Measurements from ENCODE around the gene CNDP1. TPM values are rescaled to one million over a fixed set of nuclear protein-coding genes. Genes with fewer than 3 reads are reported as not detected.
"Not testable (repeated sequence)": the region's sequence is repeated elsewhere in the genome, so short reads cannot be mapped to it uniquely, and the experiment has no call there.

The CNDP1 gene
- total RNA-seq, 4 donors from 2014 or later, result 0.53 TPM; not detected in 3

DNA sequence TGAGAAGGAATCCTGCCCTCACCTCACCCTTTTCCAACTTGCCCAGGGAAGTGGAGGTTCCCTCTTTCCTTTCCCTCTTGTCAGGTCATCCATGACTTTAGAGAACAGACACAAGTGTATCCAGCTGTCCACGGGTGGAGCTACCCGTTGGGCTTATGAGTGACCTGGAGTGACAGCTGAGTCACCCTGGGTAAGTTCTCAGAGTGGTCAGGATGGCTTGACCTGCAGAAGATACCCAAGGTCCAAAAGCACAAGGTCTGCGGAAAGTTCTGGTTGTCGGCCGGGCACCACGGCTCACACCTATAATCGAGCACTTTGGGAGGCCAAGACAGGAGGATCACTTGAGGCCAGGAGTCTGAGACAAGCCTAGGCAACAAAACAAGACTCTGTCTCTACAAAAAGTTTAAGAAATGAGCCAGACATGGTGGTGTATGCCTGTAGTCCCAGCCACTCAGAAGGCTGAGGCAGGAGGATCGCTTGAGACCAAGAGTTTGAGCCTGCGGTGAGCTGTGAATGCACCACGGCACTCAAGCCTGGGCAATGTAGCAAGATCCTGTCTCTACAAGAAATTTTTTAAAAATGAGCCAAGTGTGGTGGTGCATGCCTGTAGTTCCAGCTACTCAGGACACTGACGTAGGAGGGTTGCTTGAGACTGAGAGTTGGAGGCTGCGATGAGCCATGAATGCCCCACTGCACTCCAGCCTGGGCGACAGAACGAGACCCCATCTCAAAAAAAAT lies 14.0 kb upstream of the CNDP1 start:
- Histone ChIP-seq H3K27ac (peak overlapping the region in 1 of 4 donors; percentile 30), H3K4me3 (no peak overlapping the region), H3K4me1 (peaks cover 0 to 44% (median 2%) of the 10 kb centered on the region in 4 donors), H3K36me3 (peaks cover 0 to 60% (median 4%) of the 10 kb centered on the region in 3 donors), H3K27me3 (no peaks in the 10 kb centered on the region), H3K9me3 (no peaks in the 10 kb centered on the region)
- no peak for TF ChIP-seq POLR2A (IDR thresholded peaks at IDR 0.05)
- TF ChIP-seq, protein P1, sequence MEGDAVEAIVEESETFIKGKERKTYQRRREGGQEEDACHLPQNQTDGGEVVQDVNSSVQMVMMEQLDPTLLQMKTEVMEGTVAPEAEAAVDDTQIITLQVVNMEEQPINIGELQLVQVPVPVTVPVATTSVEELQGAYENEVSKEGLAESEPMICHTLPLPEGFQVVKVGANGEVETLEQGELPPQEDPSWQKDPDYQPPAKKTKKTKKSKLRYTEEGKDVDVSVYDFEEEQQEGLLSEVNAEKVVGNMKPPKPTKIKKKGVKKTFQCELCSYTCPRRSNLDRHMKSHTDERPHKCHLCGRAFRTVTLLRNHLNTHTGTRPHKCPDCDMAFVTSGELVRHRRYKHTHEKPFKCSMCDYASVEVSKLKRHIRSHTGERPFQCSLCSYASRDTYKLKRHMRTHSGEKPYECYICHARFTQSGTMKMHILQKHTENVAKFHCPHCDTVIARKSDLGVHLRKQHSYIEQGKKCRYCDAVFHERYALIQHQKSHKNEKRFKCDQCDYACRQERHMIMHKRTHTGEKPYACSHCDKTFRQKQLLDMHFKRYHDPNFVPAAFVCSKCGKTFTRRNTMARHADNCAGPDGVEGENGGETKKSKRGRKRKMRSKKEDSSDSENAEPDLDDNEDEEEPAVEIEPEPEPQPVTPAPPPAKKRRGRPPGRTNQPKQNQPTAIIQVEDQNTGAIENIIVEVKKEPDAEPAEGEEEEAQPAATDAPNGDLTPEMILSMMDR (IDR thresholded peaks at IDR 0.05), result no peak
- DNase-seq, result peak in 1 of 3 donors; percentile 52

DNA sequence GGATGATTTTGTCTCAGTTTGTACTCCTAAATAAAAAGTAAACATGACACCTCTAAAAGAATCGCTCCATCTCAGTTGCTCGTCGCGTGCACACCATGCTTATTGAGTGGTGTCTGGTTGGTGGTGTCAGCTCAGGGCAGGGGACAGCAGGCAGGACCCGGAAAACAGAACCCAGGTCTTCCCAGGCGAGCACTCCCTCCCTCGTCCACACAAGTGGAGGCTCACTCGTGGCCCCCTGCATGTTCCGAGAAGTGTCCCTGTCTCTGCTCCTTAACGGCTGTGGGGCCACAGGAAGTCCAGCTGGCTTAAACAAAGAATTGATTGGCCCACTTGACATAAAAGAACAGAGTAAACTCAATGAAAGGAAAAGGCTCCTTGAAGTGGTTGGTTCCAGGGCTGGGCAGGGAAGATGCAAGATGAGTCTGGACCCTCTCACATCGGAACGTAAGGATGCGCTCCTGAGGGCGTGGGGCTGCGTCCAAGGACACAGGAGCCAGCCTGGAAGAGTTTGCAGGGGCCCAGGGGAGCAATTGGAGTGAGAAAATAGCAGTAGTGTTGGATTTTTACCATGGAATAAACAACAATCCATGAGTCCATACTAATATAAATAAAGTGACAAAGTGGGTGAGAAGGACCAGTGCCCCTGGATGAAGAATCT lies 13.1 kb upstream of the CNDP1 start:
- H3K36me3 ChIP-seq, result peaks cover 0 to 51% (median under 1%) of the 10 kb centered on the region in 3 donors
- no peak for DNase-seq
- H3K27ac ChIP-seq, result no peak overlapping the region
- no peak for TF ChIP-seq POLR2A (IDR thresholded peaks at IDR 0.05)
- TF ChIP-seq, protein P1 (IDR thresholded peaks at IDR 0.05), result no peak
- H3K27me3 ChIP-seq, result no peaks in the 10 kb centered on the region
- peaks cover 0 to 39% (median 2%) of the 10 kb centered on the region in 4 donors for H3K4me1 ChIP-seq
- no peak overlapping the region for H3K4me3 ChIP-seq
- H3K9me3 ChIP-seq, result no peaks in the 10 kb centered on the region

DNA sequence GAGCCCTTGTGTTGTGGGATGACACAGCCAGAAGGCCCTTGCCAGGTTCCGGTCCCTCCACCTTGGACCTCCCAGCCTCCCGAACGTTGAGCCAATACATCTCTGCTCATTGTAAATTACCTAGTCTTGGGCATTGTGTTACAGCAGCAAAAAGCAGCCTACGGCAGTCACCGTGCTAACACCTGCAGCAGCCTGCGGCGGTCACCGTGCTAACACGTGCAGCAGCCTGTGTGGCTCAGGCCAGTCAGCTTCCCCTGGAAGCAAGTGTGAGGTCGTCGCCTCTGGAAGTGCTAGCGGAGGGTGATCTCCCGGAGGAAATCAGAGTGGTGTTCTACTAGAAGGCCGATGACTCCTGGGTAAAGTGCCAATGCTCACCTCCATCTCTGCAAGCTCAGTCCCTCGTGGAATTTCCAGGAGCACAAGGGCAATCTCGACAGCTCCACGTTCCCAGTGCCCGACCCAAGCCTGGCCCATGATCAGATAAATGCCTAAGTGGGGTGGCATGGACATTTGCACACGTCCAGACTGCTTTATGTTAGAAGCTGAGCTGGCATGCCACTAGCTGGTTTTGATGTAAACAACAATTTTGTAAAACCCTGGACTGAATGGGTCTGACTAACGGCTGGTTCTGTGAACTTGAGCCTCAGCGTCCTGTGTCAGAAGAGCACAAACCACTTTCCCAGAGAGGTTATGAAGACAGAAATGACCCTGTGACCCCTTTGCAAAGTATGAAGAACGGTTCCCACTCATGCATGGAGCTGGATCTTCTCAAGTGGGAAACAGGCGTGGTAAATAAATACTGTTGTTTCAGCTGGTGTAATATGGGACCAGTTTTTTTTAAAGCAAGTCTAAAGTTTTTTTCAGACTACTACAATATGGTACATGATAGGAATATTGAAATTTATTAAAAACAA lies 11.4 kb upstream of the CNDP1 start:
- peaks cover 0 to 32% (median 2%) of the 10 kb centered on the region in 4 donors for H3K4me1 ChIP-seq
- H3K27ac ChIP-seq, result peak overlapping the region in 1 of 4 donors; percentile 77
- H3K4me3 ChIP-seq, result no peak overlapping the region
- H3K9me3 ChIP-seq, result no peaks in the 10 kb centered on the region
- TF ChIP-seq POLR2A (IDR thresholded peaks at IDR 0.05), result no peak
- DNase-seq, result peak in 1 of 3 donors; percentile 39
- H3K27me3 ChIP-seq, result no peaks in the 10 kb centered on the region
- H3K36me3 ChIP-seq, result peaks cover 0 to 36% (median 0%) of the 10 kb centered on the region in 3 donors

DNA sequence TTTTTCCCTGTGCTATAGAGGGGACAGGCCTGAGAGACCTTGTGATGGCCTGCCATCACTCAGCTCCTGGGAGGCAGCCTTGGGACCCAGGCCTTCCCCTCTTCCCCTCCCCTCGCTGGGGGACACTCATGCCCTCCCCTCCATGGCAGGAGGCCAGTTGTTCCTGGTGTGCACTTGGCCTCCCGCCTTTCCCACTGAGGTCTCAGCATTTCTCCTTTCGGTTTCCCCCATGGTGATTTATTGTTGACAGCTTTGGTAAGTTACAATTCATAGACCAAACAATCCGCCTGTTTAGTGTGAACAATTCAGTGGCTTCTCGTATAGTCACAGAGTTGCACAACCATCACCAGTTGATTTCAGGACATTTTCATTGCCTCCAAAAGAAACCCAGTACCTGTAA lies 10.2 kb upstream of the CNDP1 start:
- TF ChIP-seq POLR2A (IDR thresholded peaks at IDR 0.05), result peak in 1 of 2 donors; percentile 12
- TF ChIP-seq, protein P1 (IDR thresholded peaks at IDR 0.05), result no peak
- Histone ChIP-seq H3K27ac (peak overlapping the region in 3 of 4 donors; percentile 54 to 92 (median 77)), H3K4me3 (no peak overlapping the region), H3K36me3 (peaks cover 0 to 24% (median 0%) of the 10 kb centered on the region in 3 donors), H3K27me3 (no peaks in the 10 kb centered on the region), H3K9me3 (no peaks in the 10 kb centered on the region), H3K4me1 (peaks cover 0 to 32% (median 2%) of the 10 kb centered on the region in 4 donors)
- no peak for DNase-seq

DNA sequence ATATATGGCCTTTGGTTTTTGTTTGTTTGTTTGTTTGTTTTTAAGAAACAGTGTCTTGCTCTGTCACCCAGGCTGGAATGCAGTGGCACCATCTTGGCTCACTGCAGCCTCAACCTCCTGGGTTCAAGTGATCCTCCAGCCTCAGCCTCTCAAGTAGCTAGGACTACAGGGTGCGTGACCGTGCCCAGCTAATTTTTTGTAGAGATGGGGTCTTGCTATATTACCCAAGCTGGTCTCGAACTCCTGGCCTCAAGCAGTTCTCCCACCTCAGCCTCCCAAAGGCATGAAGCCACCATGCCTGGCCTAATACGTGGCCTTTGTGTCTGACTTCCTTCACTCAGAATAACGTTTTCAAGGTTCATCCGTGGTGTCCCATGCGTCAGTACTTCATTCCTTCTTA lies 9.4 kb upstream of the CNDP1 start:
- H3K27me3 ChIP-seq, result not testable (repeated sequence)

DNA sequence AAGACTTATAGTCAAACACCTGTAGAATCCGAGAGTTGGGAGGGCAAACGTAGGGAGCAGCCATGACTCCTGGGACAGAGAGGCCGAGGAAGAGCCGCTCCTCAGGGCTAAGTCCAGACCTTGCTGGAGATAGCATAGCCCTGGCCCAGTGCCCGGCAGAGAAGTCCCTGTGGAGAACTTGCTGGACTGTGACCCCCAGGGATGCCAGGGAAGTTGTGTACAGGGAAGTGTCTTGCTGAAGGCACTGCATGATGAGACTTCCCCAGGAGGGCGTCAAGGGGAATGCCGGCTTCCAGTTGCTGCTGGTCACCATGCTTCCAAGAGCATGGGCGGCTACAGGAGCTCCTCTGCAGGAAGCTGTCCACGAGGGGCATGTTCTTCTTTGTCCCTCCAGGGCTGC lies 8.6 kb upstream of the CNDP1 start:
- Histone ChIP-seq H3K27ac (peak overlapping the region in 3 of 4 donors; percentile 46 to 92 (median 77)), H3K36me3 (peaks cover 0 to 7% (median 0%) of the 10 kb centered on the region in 3 donors), H3K27me3 (no peaks in the 10 kb centered on the region), H3K9me3 (no peaks in the 10 kb centered on the region), H3K4me3 (no peak overlapping the region), H3K4me1 (peaks cover 0 to 32% (median 2%) of the 10 kb centered on the region in 4 donors)
- peak in 2 of 3 donors; percentile 95 for DNase-seq
- peak in 1 of 2 donors; percentile 28 for TF ChIP-seq POLR2A (IDR thresholded peaks at IDR 0.05)
- TF ChIP-seq, protein P1 (IDR thresholded peaks at IDR 0.05), result peak in 3 of 6 experiments; percentile 23 to 31 (median 24)

More for the DNA sequence above, 9.4 kb upstream of the CNDP1 start:
- H3K4me1 ChIP-seq, result peaks cover 0 to 32% (median 2%) of the 10 kb centered on the region in 4 donors
- H3K36me3 ChIP-seq, result peaks cover 0 to 15% (median 0%) of the 10 kb centered on the region in 3 donors
- peak overlapping the region in 3 of 4 donors; percentile 54 to 92 (median 77) for H3K27ac ChIP-seq
- not testable (repeated sequence) for H3K4me3 ChIP-seq, H3K9me3 ChIP-seq, DNase-seq
